ENCODE results near the gene ZHX3. TPM values are rescaled to one million over a fixed set of nuclear protein-coding genes. Genes with fewer than 3 reads are reported as not detected.

The ZHX3 gene
- total RNA-seq, 1 experiment from 2014 or later, result 21.5 TPM

DNA sequence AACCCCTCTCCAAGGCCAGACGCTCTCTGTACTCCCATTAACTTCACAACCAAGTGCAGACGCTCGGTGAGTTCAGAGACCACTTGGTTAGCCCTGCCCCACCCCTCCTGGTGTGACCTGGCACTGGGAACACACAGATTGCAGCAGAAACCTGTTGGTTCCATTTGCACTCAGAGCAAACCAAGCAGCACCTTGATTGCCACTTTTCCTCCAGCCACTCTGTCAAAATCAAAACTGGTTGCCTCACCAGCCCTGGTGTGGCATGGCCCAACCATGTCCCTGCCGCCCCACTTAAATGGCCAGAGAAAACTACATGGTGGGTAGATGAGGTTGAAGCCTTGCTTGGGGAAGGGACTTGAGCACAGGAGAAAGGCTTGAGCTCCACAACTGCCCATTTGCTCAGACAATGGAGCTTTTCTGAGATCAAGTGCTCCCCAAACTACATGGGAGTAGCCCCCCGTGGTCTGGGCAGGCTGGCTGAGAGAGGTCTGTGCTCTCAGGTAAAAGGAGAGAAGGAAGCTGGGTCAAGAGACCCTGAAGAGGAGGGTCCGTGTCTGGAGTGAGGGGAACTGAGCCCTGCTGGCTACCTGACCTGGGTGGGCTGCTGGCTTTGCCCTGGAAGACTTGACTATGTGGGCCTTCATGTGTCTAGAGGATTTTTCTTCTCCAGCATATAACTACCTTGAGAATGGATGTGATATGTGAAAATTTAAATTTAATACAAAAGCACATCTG lies 136.8 kb downstream of the ZHX3 start:
- Histone ChIP-seq H3K27ac (no peak overlapping the region), H2AFZ (no peak overlapping the region), H3K36me3 (ENCODE audit: low read depth) (no peaks in the 10 kb centered on the region), H3K9me2 (ENCODE audit: insufficient read depth) (no peaks in the 10 kb centered on the region), H3K4me1 (replicated peaks; ENCODE audit: insufficient read depth) (peaks cover 11% of the 10 kb centered on the region), H3K79me2 (ENCODE audit: low read depth) (no peaks in the 10 kb centered on the region), H3F3A (ENCODE audit: insufficient read depth, low read depth) (no peaks in the 10 kb centered on the region), H3K4me2 (no peak overlapping the region), H3K9me3 (ENCODE audit: insufficient read depth, low read depth) (no peaks in the 10 kb centered on the region), H4K20me1 (ENCODE audit: insufficient read depth) (no peaks in the 10 kb centered on the region), H3K4me3 (no peak overlapping the region), H3K27me3 (ENCODE audit: insufficient read depth, low read depth) (no peaks in the 10 kb centered on the region)
- intact Hi-C loops (cut with micrococcal nuclease; ENCODE audit: unreplicated experiment), result no loop called here
- TF ChIP-seq, protein P1, sequence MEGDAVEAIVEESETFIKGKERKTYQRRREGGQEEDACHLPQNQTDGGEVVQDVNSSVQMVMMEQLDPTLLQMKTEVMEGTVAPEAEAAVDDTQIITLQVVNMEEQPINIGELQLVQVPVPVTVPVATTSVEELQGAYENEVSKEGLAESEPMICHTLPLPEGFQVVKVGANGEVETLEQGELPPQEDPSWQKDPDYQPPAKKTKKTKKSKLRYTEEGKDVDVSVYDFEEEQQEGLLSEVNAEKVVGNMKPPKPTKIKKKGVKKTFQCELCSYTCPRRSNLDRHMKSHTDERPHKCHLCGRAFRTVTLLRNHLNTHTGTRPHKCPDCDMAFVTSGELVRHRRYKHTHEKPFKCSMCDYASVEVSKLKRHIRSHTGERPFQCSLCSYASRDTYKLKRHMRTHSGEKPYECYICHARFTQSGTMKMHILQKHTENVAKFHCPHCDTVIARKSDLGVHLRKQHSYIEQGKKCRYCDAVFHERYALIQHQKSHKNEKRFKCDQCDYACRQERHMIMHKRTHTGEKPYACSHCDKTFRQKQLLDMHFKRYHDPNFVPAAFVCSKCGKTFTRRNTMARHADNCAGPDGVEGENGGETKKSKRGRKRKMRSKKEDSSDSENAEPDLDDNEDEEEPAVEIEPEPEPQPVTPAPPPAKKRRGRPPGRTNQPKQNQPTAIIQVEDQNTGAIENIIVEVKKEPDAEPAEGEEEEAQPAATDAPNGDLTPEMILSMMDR (conservative IDR thresholded peaks at IDR 0.05), result no peak
- no peak for TF ChIP-seq EZH2 (IDR thresholded peaks at IDR 0.05; ENCODE audit: low read depth)
- ChIA-PET POLR2A (ENCODE audit: unreplicated experiment) (no interaction called here), CTCF (interaction anchor here (0.5 kb wide), 1 partner anchor 217 kb away, joined by 5 read pairs; no protein-coding TSS in a partner anchor)
- no TSS peak for BruUV-seq (replicated peaks)
- DNase-seq, result no peak

DNA sequence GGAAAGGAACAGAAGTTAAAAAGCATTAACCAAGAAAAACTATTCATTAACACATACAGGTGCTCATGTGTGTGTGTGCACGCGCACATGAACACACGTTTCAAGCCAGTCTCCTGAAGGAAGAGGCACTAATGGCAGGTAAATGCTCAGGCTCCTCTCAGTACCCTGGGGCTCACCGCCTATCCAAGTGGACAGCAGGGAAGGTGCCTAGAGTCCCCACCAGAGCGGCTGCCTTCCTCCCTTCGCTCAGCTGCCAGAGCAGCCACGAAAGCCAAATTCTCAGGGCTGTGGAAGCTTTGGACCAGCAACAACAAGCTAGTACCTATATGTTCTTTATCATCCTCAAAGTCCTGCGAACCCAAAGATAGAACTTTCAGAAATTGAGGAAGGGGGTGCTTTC lies 137.6 kb downstream of the ZHX3 start:
- Histone ChIP-seq H3K27ac (no peak overlapping the region), H3K9me3 (ENCODE audit: insufficient read depth, low read depth) (no peaks in the 10 kb centered on the region), H3K4me3 (no peak overlapping the region), H4K20me1 (ENCODE audit: insufficient read depth) (no peaks in the 10 kb centered on the region), H3K4me2 (no peak overlapping the region), H3K79me2 (ENCODE audit: low read depth) (no peaks in the 10 kb centered on the region), H2AFZ (no peak overlapping the region), H3K36me3 (ENCODE audit: low read depth) (no peaks in the 10 kb centered on the region), H3K27me3 (ENCODE audit: insufficient read depth, low read depth) (no peaks in the 10 kb centered on the region), H3F3A (ENCODE audit: insufficient read depth, low read depth) (no peaks in the 10 kb centered on the region), H3K4me1 (replicated peaks; ENCODE audit: insufficient read depth) (peaks cover 11% of the 10 kb centered on the region), H3K9me2 (ENCODE audit: insufficient read depth) (no peaks in the 10 kb centered on the region)
- TF ChIP-seq, protein P1 (conservative IDR thresholded peaks at IDR 0.05), result no peak
- TF ChIP-seq EZH2 (IDR thresholded peaks at IDR 0.05; ENCODE audit: low read depth), result no peak
- intact Hi-C loops (cut with micrococcal nuclease; ENCODE audit: unreplicated experiment), result loop anchor here (10.0 kb wide), 1 partner anchor 225 kb away; no protein-coding TSS in a partner anchor
- no TSS peak for BruUV-seq (replicated peaks)
- DNase-seq, result no peak
- ChIA-PET POLR2A (ENCODE audit: unreplicated experiment) (no interaction called here), CTCF (no interaction called here)

DNA sequence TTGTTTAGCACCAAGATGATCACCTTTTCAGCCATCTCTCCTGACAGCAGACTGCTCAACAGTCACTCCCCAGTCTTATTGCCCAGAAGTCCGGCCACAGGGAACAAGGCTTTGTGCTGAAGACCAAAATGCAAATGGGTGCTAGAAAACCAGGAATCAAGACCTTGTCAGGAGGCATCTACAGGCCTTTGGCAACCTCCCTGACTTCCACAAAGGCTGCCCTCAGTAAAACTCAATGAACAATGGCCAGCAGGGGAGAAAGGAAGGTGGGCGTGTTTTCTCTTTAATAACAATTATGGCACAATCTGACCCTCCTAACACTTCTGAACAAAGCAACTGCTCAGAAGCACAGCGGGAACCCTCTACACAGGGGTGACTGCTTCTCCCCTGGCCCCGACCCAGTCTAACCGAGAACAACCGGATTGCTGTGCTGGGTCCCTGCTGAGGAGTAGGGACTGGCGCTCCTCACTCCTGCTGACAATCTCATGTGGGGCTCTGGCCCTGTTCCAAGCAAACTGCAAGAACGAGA lies 138.6 kb downstream of the ZHX3 start:
- TF ChIP-seq, protein P1 (conservative IDR thresholded peaks at IDR 0.05), result no peak
- TF ChIP-seq EZH2 (IDR thresholded peaks at IDR 0.05; ENCODE audit: low read depth), result no peak
- no TSS peak for BruUV-seq (replicated peaks)
- 0 out of 2 replicates have a peak, but pooled peaks cover 1% of the 10 kb centered on the region for H3K36me3 ChIP-seq (ENCODE audit: low read depth)
- no peak overlapping the region for H2AFZ ChIP-seq
- intact Hi-C loops (cut with micrococcal nuclease; ENCODE audit: unreplicated experiment), result loop anchor here (10.0 kb wide), 1 partner anchor 226 kb away; no protein-coding TSS in a partner anchor
- H3K9me3 ChIP-seq (ENCODE audit: insufficient read depth, low read depth), result no peaks in the 10 kb centered on the region
- no peak for DNase-seq
- POLR2A ChIA-PET (ENCODE audit: unreplicated experiment), result no interaction called here
- no peak overlapping the region for H3K4me2 ChIP-seq
- H3K4me3 ChIP-seq, result no peak overlapping the region
- no peak overlapping the region for H3K27ac ChIP-seq
- peaks cover 11% of the 10 kb centered on the region for H3K4me1 ChIP-seq (replicated peaks; ENCODE audit: insufficient read depth)
- no peaks in the 10 kb centered on the region for H3K79me2 ChIP-seq (ENCODE audit: low read depth)
- no peaks in the 10 kb centered on the region for H3K27me3 ChIP-seq (ENCODE audit: insufficient read depth, low read depth)
- CTCF ChIA-PET, result interaction anchor here (0.6 kb wide), 1 partner anchor 20 kb away, joined by 3 read pairs; no protein-coding TSS in a partner anchor
- no peaks in the 10 kb centered on the region for H4K20me1 ChIP-seq (ENCODE audit: insufficient read depth)
- no peaks in the 10 kb centered on the region for H3F3A ChIP-seq (ENCODE audit: insufficient read depth, low read depth)
- no peaks in the 10 kb centered on the region for H3K9me2 ChIP-seq (ENCODE audit: insufficient read depth)

Measured in PC-9 (cell line).